DMS53 treated with DMSO at 0.1 percent for 48 hours (cell line): ENCODE measurements around the gene SENP2.
"Not testable (repeated sequence)": the region's sequence is repeated elsewhere in the genome, so short reads cannot be mapped to it uniquely, and the experiment has no call there.

Experiments used
- DNase-seq: peaks from one replicate; lab custom pipeline; 2025; ENCODE audit not compliant: unreplicated experiment; lab: John Stamatoyannopoulos, UW

The SENP2 gene

GRCh38 chr3:185585859-185586685 lies at the start of gene SENP2:
Gene SENP2, plus strand, starts transcription at chr3:185586295. Its CDS starts 119 bp downstream, at chr3:185586414.
- DNase-seq, result peak; percentile 92

- DNase-seq, result peak; percentile 76
Observed at GRCh38 chr3:185537369-185537970, 48.6 kb upstream of the SENP2 start.

GRCh38 chr3:185539934-185540333 lies 46.2 kb upstream of the SENP2 start:
- no peak for DNase-seq

- no peak for DNase-seq
Observed at GRCh38 chr3:185540695-185541094, 45.4 kb upstream of the SENP2 start.

GRCh38 chr3:185549122-185549521 lies 37.0 kb upstream of the SENP2 start:
- peak; percentile 20 for DNase-seq

- no peak for DNase-seq
Observed at GRCh38 chr3:185549651-185550111, 36.4 kb upstream of the SENP2 start.

- DNase-seq, result peak; percentile 43
Observed at GRCh38 chr3:185552358-185552877, 33.7 kb upstream of the SENP2 start, which contains the start of gene LIPH. Gene LIPH, minus strand, starts transcription at chr3:185552588. Its CDS starts 117 bp downstream, at chr3:185552471.

GRCh38 chr3:185555101-185555501 lies 31.0 kb upstream of the SENP2 start:
- DNase-seq, result no peak

GRCh38 chr3:185555860-185556347 lies 30.2 kb upstream of the SENP2 start:
- DNase-seq, result no peak

GRCh38 chr3:185556640-185557039 lies 29.5 kb upstream of the SENP2 start:
- not testable (repeated sequence) for DNase-seq

GRCh38 chr3:185558395-185558794 lies 27.7 kb upstream of the SENP2 start:
- no peak for DNase-seq

- DNase-seq, result no peak
Observed at GRCh38 chr3:185559706-185560090, 26.4 kb upstream of the SENP2 start.

- DNase-seq, result no peak
Observed at GRCh38 chr3:185560676-185561075, 25.4 kb upstream of the SENP2 start.

- no peak for DNase-seq
Observed at GRCh38 chr3:185561374-185561943, 24.6 kb upstream of the SENP2 start.

- no peak for DNase-seq
Observed at GRCh38 chr3:185561958-185562357, 24.1 kb upstream of the SENP2 start.

GRCh38 chr3:185572183-185572582 lies 13.9 kb upstream of the SENP2 start:
- no peak for DNase-seq

GRCh38 chr3:185575108-185575869 lies 10.8 kb upstream of the SENP2 start:
- DNase-seq, result peak; percentile 48

- no peak for DNase-seq
Observed at GRCh38 chr3:185582236-185582635, 3.9 kb upstream of the SENP2 start.

GRCh38 chr3:185582871-185583270 lies 3.2 kb upstream of the SENP2 start:
- DNase-seq, result no peak

- DNase-seq, result no peak
Observed at GRCh38 chr3:185583925-185584324, 2.2 kb upstream of the SENP2 start.

- no peak for DNase-seq
Observed at GRCh38 chr3:185584686-185585085, 1.4 kb upstream of the SENP2 start.
